Activated CD8-positive, alpha-beta T cell treated with anti-CD3 and anti-CD28 coated beads for 36 hours (primary cell): ENCODE results near the gene KLK15. TPM values are rescaled to one million over a fixed set of nuclear protein-coding genes. Genes with fewer than 3 reads are reported as not detected.

Experiments used
- ATAC-seq: fragments of 200-7000 bp; cut with Tn5 transposase; one replicate; pipeline ENCODE4 v1.10.0; 2021; ENCODE audit warnings: mild to moderate bottlenecking, moderate library complexity
- CTCF ChIA-PET: fragments of 350-600 bp; sonication (Branson Sonifier 250); formaldehyde crosslinking; loops from one replicate; lab custom pipeline; 2021; ENCODE audit warnings: antibody characterized with exemption; lab: Charles Lee
- POLR2A ChIA-PET: fragments of 350-600 bp; sonication (Branson Sonifier 250); formaldehyde crosslinking; loops from one replicate; lab custom pipeline; 2021; ENCODE audit warnings: antibody characterized with exemption; lab: Charles Lee
- DNase-seq: peaks from one replicate; pipeline ENCODE4 v3.0.0-alpha.2; 2020
- H3K27ac Mint-ChIP-seq: one replicate; pipeline ENCODE4 v1.8.0; 2021; ENCODE audit warnings: mild to moderate bottlenecking, mixed read lengths
- H3K27me3 Mint-ChIP-seq: one replicate; pipeline ENCODE4 v1.8.0; 2021; ENCODE audit warnings: mixed read lengths
- H3K36me3 Mint-ChIP-seq: one replicate; pipeline ENCODE4 v1.8.0; 2021; ENCODE audit warnings: low read depth, mixed read lengths
- H3K4me1 Mint-ChIP-seq: one replicate; pipeline ENCODE4 v1.8.0; 2021; ENCODE audit warnings: low read depth, mixed read lengths
- H3K4me3 Mint-ChIP-seq: one replicate; pipeline ENCODE4 v1.8.0; 2021; ENCODE audit warnings: mild to moderate bottlenecking, moderate library complexity, mixed read lengths
- H3K9me3 Mint-ChIP-seq: one replicate; pipeline ENCODE4 v1.8.0; 2021; ENCODE audit warnings: mixed read lengths
- intact Hi-C: fragments of 100-400 bp; cut with micrococcal nuclease; formaldehyde crosslinking; loops from one replicate; pipeline ENCODE4 v1.10.0; 2022
- total RNA-seq, 2 experiments: library from RNA; stranded (reverse); gene quantifications; one replicate each; pipeline ENCODE4 v1.2.3, GENCODE V29; 2021
- TF ChIP-seq, protein P1 (sequence below): fragments of 200-600 bp; IDR thresholded peaks from one replicate; pipeline ENCODE4 v1.8.0; 2022; ENCODE audit warnings: antibody characterized with exemption, mild to moderate bottlenecking

KLK15 gene, protein sequence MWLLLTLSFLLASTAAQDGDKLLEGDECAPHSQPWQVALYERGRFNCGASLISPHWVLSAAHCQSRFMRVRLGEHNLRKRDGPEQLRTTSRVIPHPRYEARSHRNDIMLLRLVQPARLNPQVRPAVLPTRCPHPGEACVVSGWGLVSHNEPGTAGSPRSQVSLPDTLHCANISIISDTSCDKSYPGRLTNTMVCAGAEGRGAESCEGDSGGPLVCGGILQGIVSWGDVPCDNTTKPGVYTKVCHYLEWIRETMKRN
- total RNA-seq, result not detected

DNA sequence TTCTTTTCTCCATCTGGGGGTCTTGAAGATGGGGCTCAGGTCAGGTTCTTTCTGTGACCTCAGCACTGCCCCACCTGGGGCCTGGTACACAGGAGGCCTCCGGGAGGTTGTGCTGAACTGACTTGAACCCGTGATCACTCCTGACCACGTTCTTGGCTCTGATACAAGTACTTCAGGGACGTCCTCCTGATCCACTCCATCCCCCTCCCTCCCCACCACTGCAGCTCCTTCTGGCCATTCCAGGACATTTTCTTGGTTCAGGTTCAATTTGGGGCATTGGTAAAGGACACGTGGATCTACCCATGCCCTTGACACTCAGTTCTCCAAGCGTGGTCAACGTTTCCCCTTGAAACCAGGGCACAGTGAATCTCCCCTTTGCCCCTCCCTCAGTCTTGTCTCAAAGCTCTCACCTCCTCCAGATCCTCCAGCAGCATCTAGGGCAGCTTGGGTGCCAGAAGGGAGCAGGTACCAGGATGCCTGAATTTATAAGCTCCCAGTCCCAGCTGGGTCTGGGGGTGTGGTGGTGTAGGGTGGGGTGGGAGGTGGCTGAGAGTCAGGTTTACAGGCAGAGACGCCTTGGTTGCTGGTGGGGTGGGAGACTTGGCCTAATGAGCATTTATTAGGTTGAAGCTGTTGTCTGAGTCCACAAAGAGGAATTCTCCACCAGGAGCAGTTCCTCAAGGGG is at the start of gene KLK15:
TSS of gene KLK15 (minus strand) at position 458 of the 685 bp plus-strand sequence. CDS start 2,082 bp downstream, outside the sequence.
- H3K27ac Mint-ChIP-seq, result no peak within 1 kb of the TSS
- no peak within 1 kb of the TSS for H3K4me3 Mint-ChIP-seq
- ChIA-PET CTCF (no interaction called here), POLR2A (interaction anchor here (1.4 kb wide), 2 partner anchors 31 to 36 kb away, joined by 3 read pairs; no protein-coding TSS in a partner anchor)
- peaks cover 51% of the 10 kb centered on the region for H3K27me3 Mint-ChIP-seq
- ATAC-seq (no peak), DNase-seq (no peak)
- H3K36me3 Mint-ChIP-seq, result no peaks in the 10 kb centered on the region
- TF ChIP-seq, protein P1, sequence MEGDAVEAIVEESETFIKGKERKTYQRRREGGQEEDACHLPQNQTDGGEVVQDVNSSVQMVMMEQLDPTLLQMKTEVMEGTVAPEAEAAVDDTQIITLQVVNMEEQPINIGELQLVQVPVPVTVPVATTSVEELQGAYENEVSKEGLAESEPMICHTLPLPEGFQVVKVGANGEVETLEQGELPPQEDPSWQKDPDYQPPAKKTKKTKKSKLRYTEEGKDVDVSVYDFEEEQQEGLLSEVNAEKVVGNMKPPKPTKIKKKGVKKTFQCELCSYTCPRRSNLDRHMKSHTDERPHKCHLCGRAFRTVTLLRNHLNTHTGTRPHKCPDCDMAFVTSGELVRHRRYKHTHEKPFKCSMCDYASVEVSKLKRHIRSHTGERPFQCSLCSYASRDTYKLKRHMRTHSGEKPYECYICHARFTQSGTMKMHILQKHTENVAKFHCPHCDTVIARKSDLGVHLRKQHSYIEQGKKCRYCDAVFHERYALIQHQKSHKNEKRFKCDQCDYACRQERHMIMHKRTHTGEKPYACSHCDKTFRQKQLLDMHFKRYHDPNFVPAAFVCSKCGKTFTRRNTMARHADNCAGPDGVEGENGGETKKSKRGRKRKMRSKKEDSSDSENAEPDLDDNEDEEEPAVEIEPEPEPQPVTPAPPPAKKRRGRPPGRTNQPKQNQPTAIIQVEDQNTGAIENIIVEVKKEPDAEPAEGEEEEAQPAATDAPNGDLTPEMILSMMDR, result no peak
- intact Hi-C loops, result no loop called here
- no peaks in the 10 kb centered on the region for H3K9me3 Mint-ChIP-seq
- peaks cover 5% of the 10 kb centered on the region for H3K4me1 Mint-ChIP-seq

DNA sequence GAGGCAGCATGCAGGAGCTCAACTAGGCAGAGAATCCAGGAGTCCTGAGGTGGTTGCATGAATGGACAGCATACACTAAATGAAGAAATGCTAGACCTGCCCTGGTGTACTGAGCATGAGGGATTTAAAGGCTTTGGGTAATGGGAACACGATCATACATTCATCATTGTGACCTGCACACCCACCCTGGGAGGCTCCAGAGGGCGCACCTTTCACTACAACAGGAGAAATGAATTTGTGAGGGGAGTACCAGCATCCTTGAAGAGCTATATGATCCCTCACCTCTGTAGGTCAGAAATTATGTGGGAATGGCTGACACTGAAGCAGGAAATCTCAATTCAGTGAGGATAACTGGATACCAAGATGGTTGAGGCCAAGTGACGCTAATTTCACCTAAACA is 48.8 kb upstream of the KLK15 start:
- DNase-seq (no peak), ATAC-seq (no peak)
- Mint-ChIP-seq H3K4me1 (no peaks in the 10 kb centered on the region), H3K27ac (no peak overlapping the region), H3K4me3 (no peak overlapping the region), H3K9me3 (no peaks in the 10 kb centered on the region), H3K36me3 (no peaks in the 10 kb centered on the region), H3K27me3 (peaks cover 27% of the 10 kb centered on the region)
- TF ChIP-seq, protein P1, result no peak
- ChIA-PET POLR2A (no interaction called here), CTCF (no interaction called here)
- intact Hi-C loops, result no loop called here

DNA sequence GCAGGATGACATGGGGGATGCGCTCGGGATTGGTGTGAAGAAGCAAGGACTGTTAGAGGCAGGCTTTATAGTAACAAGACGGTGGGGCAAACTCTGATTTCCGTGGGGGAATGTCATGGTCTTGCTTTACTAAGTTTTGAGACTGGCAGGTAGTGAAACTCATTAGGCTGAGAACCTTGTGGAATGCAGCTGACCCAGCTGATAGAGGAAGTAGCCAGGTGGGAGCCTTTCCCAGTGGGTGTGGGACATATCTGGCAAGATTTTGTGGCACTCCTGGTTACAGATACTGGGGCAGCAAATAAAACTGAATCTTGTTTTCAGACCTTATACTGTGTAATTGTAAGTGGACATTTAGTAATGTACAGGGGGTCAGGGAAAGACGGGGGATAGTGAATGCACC is 46.9 kb upstream of the KLK15 start:
- ATAC-seq, result no peak
- no peak overlapping the region for H3K27ac Mint-ChIP-seq
- no peak overlapping the region for H3K4me3 Mint-ChIP-seq
- TF ChIP-seq, protein P1, result no peak
- H3K27me3 Mint-ChIP-seq, result peaks cover 23% of the 10 kb centered on the region
- no peak for DNase-seq
- CTCF ChIA-PET, result no interaction called here
- intact Hi-C loops, result no loop called here
- H3K9me3 Mint-ChIP-seq, result no peaks in the 10 kb centered on the region
- no peaks in the 10 kb centered on the region for H3K4me1 Mint-ChIP-seq
- POLR2A ChIA-PET, result no interaction called here
- no peaks in the 10 kb centered on the region for H3K36me3 Mint-ChIP-seq

DNA sequence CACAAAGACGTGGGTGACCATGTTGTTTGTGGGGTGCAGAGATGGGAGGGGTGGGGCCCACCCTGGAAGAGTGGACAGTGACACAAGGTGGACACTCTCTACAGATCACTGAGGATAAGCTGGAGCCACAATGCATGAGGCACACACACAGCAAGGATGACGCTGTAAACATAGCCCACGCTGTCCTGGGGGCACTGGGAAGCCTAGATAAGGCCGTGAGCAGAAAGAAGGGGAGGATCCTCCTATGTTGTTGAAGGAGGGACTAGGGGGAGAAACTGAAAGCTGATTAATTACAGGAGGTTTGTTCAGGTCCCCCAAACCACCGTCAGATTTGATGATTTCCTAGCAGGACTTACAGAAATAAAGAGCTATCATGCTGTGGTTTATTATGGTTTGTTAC is 45.5 kb upstream of the KLK15 start:
- no peaks in the 10 kb centered on the region for H3K9me3 Mint-ChIP-seq
- H3K4me1 Mint-ChIP-seq, result no peaks in the 10 kb centered on the region
- TF ChIP-seq, protein P1, result no peak
- ATAC-seq (no peak), DNase-seq (no peak)
- no peak overlapping the region for H3K27ac Mint-ChIP-seq
- ChIA-PET CTCF (no interaction called here), POLR2A (no interaction called here)
- H3K4me3 Mint-ChIP-seq, result no peak overlapping the region
- intact Hi-C loops, result no loop called here
- H3K36me3 Mint-ChIP-seq, result no peaks in the 10 kb centered on the region
- peaks cover 23% of the 10 kb centered on the region for H3K27me3 Mint-ChIP-seq

DNA sequence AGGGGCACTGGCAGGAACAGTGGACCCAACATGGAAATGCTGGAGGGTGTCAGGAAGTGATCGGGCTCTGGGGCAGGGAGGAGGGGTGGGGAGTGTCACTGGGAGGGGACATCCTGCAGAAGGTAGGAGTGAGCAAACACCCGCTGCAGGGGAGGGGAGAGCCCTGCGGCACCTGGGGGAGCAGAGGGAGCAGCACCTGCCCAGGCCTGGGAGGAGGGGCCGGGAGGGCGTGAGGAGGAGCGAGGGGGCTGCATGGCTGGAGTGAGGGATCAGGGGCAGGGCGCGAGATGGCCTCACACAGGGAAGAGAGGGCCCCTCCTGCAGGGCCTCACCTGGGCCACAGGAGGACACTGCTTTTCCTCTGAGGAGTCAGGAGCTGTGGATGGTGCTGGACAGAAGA is 44.0 kb upstream of the KLK15 start:
- Mint-ChIP-seq H3K4me1 (no peaks in the 10 kb centered on the region), H3K36me3 (no peaks in the 10 kb centered on the region), H3K9me3 (no peaks in the 10 kb centered on the region), H3K27me3 (peaks cover 23% of the 10 kb centered on the region), H3K27ac (no peak overlapping the region), H3K4me3 (no peak overlapping the region)
- DNase-seq (no peak), ATAC-seq (no peak)
- ChIA-PET POLR2A (no interaction called here), CTCF (no interaction called here)
- intact Hi-C loops, result no loop called here
- TF ChIP-seq, protein P1, result no peak
